GM18951 (cell line): ENCODE results near the gene NEK1.
A peak's percentile ranks its signal among the peaks of the same experiment; 100 is the strongest.
"Not testable (repeated sequence)": the region's sequence is repeated elsewhere in the genome, so short reads cannot be mapped to it uniquely, and the experiment has no call there.

Experiments
- POLR2A ChIP-seq: IDR thresholded peaks from 4 replicates; pipeline ENCODE4 v1.6.1; 2011; ENCODE audit warnings: mild to moderate bottlenecking; ENCODE audit not compliant: insufficient read length, insufficient read depth; ENCODE audit errors: extremely low read depth
- in situ Hi-C: fragments of 300-500 bp; cut with MboI; formaldehyde crosslinking; loops from one replicate; pipeline ENCODE4 v1.12.0; 2022; ENCODE audit warnings: low sequenced_read_pairs, mixed read lengths, inconsistent platforms; ENCODE audit not compliant: unreplicated experiment

NEK1 gene

GRCh38 chr4:169437299-169438047 is 174.9 kb downstream of the NEK1 start:
- peak; percentile 54 for TF ChIP-seq POLR2A
- in situ Hi-C loops = no loop called here

- TF ChIP-seq POLR2A = no peak
- in situ Hi-C loops = no loop called here
Observed at GRCh38 chr4:169436734-169437133, 175.6 kb downstream of the NEK1 start.

GRCh38 chr4:169428376-169428775 is 184.0 kb downstream of the NEK1 start:
- no peak for TF ChIP-seq POLR2A
- in situ Hi-C loops = no loop called here

DNA sequence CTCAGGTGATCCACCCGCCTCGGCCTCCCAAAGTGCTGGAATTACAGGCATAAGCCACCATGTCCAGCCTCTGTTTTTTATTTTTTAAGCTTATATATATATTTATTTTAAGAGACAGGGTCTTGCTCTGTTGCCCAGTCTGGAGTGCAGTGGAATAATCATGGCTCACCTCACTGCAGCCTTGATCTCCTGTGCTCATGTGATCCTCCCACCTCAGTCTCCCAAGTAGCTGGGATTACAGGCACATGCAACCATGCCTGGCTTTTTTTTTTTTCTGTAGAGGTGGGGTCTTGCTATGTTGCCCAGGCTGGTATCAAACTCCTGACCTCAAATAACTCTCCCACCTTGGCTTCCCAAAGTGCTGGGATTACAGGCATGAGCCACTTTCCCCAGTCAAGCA is 184.7 kb downstream of the NEK1 start:
- in situ Hi-C loops = not testable (repeated sequence)

- no peak for TF ChIP-seq POLR2A
Observed at GRCh38 chr4:169420291-169420690, 192.1 kb downstream of the NEK1 start.

DNA sequence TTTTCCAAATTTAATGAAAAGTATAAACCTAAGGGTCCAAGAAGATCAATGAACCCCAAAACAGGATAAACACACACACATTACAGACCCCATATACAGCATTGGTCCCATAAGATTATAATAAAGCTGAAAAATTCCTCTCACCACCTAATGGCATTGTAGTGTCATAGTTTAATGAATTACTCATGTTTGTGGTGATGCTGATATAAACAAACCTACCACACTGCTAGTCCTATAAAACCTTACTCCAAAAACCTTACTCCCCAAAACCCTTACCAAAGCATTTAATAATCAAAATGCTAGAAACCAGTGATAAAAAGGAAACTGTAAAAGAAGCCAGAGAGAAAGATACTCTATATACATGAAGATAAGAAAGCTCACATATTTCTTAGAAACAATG is 193.5 kb downstream of the NEK1 start:
- TF ChIP-seq POLR2A = no peak
- in situ Hi-C loops = no loop called here

More at GRCh38 chr4:169420291-169420690, 192.1 kb downstream of the NEK1 start:
- in situ Hi-C loops = no loop called here

DNA sequence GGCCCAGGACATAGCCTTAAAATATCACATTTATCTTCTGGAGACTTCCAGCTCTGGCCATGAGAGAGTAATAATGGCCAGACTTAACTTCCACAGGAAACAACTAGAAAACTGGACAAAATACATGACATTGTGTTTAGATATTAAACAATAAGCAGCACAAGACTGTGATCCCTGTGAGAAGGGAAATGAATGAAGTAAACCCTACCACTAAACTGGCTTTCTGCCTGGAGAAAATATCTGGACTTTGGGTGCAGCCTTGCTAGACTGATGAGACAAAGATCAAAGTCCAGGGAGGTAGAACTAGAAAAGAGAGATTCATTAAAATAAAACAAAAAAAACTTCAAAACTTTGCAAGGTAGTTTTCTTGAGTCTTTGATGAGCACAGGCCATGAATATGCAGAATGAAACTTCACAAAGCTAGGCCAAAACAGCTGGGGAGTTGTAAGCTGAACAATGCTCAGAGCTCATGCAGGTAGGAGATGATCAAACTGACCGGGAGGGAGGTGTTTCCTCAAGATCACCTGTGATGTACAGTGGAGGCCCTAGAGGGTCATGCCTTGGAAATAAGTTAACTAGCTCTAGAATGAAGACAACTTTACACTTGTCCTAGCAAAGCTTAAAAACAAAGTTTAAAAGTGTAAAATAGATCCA is 194.6 kb downstream of the NEK1 start:
- TF ChIP-seq POLR2A = no peak
- in situ Hi-C loops = no loop called here

DNA sequence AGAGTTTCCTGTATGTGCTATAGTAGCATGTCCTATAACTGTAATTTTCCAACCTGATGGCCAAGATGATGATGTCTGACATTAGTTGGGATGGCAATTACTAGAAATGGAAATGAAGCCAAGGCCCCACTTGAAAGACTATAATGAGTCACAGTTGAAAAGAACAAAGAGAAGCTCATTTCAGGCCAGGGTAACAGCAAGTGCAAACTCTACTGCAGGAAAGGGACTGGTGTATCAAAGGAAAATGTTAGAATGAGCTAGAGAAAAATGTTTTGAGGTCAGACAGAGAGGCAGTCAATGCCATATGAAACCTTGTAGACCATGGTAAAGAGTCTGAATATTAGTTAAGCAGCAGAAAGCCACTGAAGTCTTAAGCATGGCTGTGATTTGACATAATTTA is 195.4 kb downstream of the NEK1 start:
- in situ Hi-C loops = no loop called here
- no peak for TF ChIP-seq POLR2A

DNA sequence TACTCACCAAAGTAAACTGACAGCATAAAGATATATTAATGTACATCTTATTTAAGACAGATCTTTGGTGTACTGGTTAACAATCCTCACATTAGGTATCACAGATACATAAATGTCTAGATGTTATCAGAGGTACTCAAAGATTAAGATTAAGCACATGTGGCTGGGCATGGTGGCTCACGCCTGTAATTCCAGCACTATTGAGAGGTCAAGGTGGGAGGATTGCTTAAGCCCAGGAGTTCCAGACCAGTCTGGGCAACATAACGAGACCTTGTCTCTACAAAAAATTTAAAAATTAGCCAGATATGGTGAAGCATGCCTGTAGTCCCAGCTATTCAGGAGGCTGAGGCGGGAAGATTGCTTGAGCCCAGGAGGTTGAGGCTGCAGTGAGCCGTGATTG is 195.9 kb downstream of the NEK1 start:
- no peak for TF ChIP-seq POLR2A

GRCh38 chr4:169414913-169415312 is 197.5 kb downstream of the NEK1 start:
- no peak for TF ChIP-seq POLR2A
- in situ Hi-C loops = no loop called here

More for the DNA sequence above, 195.9 kb downstream of the NEK1 start:
- in situ Hi-C loops = no loop called here

DNA sequence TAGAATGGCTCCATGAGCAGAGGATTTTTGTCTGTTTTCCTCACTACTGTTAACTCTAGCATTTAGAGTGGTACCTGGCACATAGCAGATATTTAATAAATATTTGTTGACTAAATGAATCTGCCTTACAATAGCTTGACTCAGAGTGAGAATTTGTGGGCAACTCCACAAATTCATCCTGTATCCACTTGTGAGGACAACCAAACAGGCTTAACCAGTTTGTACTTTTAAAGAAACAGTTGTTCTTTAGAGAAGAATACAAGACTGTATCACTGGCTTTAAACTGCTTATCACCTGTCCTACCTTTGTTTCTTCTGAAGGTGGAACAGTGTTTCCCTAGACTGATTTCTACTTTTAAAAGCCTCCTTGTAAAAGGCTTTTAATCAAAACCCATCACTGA is 200.3 kb downstream of the NEK1 start:
- in situ Hi-C loops = no loop called here
- no peak for TF ChIP-seq POLR2A

DNA sequence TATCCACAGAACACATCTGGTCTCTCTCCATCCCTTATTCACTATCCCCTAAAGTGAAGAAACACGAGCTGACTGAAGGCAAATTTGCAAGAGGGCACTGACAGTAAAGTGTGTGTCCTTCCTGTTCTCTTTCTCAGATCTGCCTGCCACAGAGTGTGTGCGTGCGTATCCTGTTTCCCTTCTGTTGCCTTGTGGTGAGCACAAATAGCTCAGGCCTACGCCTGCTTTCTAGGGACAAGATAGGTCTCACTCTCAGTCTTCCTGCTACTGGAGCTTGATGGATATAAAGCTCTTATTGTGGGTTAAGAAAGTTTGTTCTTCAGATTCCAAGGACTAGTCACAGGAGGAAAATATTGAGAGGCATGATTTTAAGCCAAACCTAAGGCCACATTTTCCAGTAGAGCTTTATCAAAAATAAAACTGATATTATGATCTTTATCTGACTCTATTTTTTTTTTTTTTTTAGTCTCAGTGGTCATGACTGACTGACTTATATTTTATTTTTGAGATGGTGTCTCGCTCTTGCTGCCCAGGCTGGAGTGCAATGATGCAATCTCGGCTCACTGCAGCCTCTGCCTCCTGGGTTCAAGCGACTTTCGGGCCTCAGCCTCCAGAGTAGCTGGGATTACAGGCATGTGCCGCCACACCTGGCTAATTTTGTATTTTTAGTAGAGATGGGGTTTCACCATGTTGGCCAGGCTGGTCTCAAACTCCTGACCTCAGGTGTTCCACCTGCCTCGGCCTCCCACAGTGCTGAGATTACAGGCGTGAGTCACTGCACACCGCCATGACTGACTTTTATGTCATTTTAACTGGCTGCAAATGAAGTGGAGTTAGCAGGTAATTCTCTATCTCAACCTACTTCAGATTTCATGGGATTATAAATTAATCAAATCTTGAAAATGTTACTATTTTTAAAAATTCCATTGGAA is 201.3 kb downstream of the NEK1 start:
- peak; percentile 40 for TF ChIP-seq POLR2A
- in situ Hi-C loops = no loop called here

- in situ Hi-C loops = no loop called here
- no peak for TF ChIP-seq POLR2A
Observed at GRCh38 chr4:169407217-169407845, 205.1 kb downstream of the NEK1 start.
